ENCODE data around the gene TTC28. TPM values are rescaled to one million over a fixed set of nuclear protein-coding genes. Genes with fewer than 3 reads are reported as not detected.

Gene TTC28
- total and polyA plus RNA-seq, 10 of the 15 experiments (the other 5 are each of a cell fraction or from before 2014, with no cell fraction given): 0.15 to 8.4 (median 1.4) TPM

GRCh38 chr22:28297504-28297903 lies 382.1 kb downstream of the TTC28 start:
- DNase-seq (ENCODE audit: low read depth, low spot score): no peak
- Histone ChIP-seq H3K9me3 (replicated peaks; ENCODE audit: control insufficient read depth, insufficient read depth, low read length) (no peaks in the 10 kb centered on the region), H4K20me1 (ENCODE audit: control insufficient read depth, insufficient read depth) (no peaks in the 10 kb centered on the region), H3K4me2 (ENCODE audit: control insufficient read depth, insufficient read depth) (no peak overlapping the region), H3K27me3 (replicated peaks in 1 of 2; ENCODE audit: control insufficient read depth in 2 of 2, insufficient read depth in 2 of 2, low read length in 1 of 2) (no peaks in the 10 kb centered on the region), H3K9ac (ENCODE audit: control insufficient read depth, insufficient read depth, low read length) (no peak overlapping the region), H3K4me1 (ENCODE audit: control insufficient read depth, insufficient read depth, low read length) (no peaks in the 10 kb centered on the region), H3K79me2 (ENCODE audit: control insufficient read depth, insufficient read depth, low read length) (no peaks in the 10 kb centered on the region), H3K4me3 (no peak overlapping the region), H3K36me3 (ENCODE audit: control insufficient read depth in 2 of 2, insufficient read depth in 2 of 2, low read length in 1 of 2) (no peaks in the 10 kb centered on the region), H3K27ac (ENCODE audit: control insufficient read depth, insufficient read depth) (no peak overlapping the region), H2AFZ (ENCODE audit: control insufficient read depth, low read depth, low read length) (no peak overlapping the region)
- in situ Hi-C loops (cut with MboI) (no loop called here), intact Hi-C loops (cut with micrococcal nuclease; ENCODE audit: unreplicated experiment) (no loop called here)
- BruUV-seq (replicated peaks): no TSS peak
- ChIA-PET RAD21 (ENCODE audit: unreplicated experiment) (no interaction called here), SMC1A (ENCODE audit: uncharacterized antibody, unreplicated experiment) (interaction anchor here (0.6 kb wide), 2 partner anchors 42 to 89 kb away, joined by 3 read pairs; no protein-coding TSS in a partner anchor), POLR2A (no interaction called here), CTCF (no interaction called here)
- FAIRE-seq: peak; percentile 13
- WGBS (ENCODE audit: insufficient coverage, insufficient replicate concordance, low lambda C conversion rate, missing lambda C conversion rate): 0% methylated on average over 4 of the region's 4 CpGs
- peak; percentile 82 for ATAC-seq
- TF ChIP-seq BACH1 (IDR thresholded peaks at IDR 0.05; ENCODE audit: borderline replicate concordance) (no peak), EED (IDR thresholded peaks at IDR 0.05; ENCODE audit: low read depth) (peak; percentile 61; the same call in 1 of the 2 replicates), RUNX3 (IDR thresholded peaks at IDR 0.05; ENCODE audit: low read length) (peak; percentile 95), USF2 (IDR thresholded peaks at IDR 0.05; ENCODE audit: borderline replicate concordance, low read depth, low read length) (no peak), JUNB (IDR thresholded peaks at IDR 0.05) (no peak), TARDBP (IDR thresholded peaks at IDR 0.05; ENCODE audit: borderline replicate concordance) (no peak), MYC (IDR thresholded peaks at IDR 0.05; ENCODE audit: insufficient read depth, insufficient read length, insufficient replicate concordance, low read length, severe bottlenecking) (no peak), E4F1 (IDR thresholded peaks at IDR 0.05; ENCODE audit: borderline replicate concordance, partially characterized antibody) (no peak), MEF2A (IDR thresholded peaks at IDR 0.05; ENCODE audit: insufficient read depth, low read depth, low read length) (no peak), BRCA1 (IDR thresholded peaks at IDR 0.05; ENCODE audit: low read depth, low read length) (no peak), SUPT20H (IDR thresholded peaks at IDR 0.05; ENCODE audit: borderline replicate concordance, control insufficient read depth, low read depth, low read length) (no peak), ETV6 (conservative IDR thresholded peaks at IDR 0.05 in 1 of 2, IDR thresholded peaks at IDR 0.05 in 1 of 2; ENCODE audit: borderline replicate concordance in 1 of 2, low read depth in 1 of 2) (no peak), IRF3 (IDR thresholded peaks at IDR 0.05) (no peak), USF1 (IDR thresholded peaks at IDR 0.05; ENCODE audit: borderline replicate concordance, extremely low read length, insufficient read depth, low read depth, low read length) (no peak)

All from GM12878 (cell line).